GM12878 (cell line): ENCODE results near the gene IRF2. TPM values are rescaled to one million over a fixed set of nuclear protein-coding genes. Genes with fewer than 3 reads are reported as not detected.

Experiments
- ATAC-seq: fragments of 200-7000 bp; cut with Tn5 transposase; 3 replicates; pipeline ENCODE4 v1.9.1; 2020; ENCODE audit warnings: mild to moderate bottlenecking, moderate library complexity
- BruUV-seq: library from RNA; stranded (reverse); fragments of 400-500 nt; replicated peaks from 2 replicates; lab custom pipeline; 2021; lab: Mats Ljungman, UMichigan
- CTCF ChIA-PET: fragments of 300-600 bp; sonication (Branson Sonifier 250); formaldehyde crosslinking; extraction: SDS; loops from one replicate; lab custom pipeline; 2021; ENCODE audit warnings: inconsistent platforms; lab: Yijun Ruan, JAX
- POLR2A ChIA-PET: fragments of 350-600 bp; formaldehyde crosslinking; extraction: SDS; loops from one replicate; lab custom pipeline; 2021; ENCODE audit warnings: inconsistent platforms; lab: Charles Lee
- RAD21 ChIA-PET: fragments of 300-600 bp; sonication (Branson Sonifier 250); formaldehyde crosslinking; loops from one replicate; lab custom pipeline; 2023; ENCODE audit warnings: antibody characterized with exemption; ENCODE audit not compliant: unreplicated experiment; lab: Charles Lee
- SMC1A ChIA-PET: fragments of 300-600 bp; sonication (Branson Sonifier 250); formaldehyde crosslinking; loops from one replicate; lab custom pipeline; 2023; ENCODE audit not compliant: unreplicated experiment, uncharacterized antibody; lab: Charles Lee
- DNase-seq: peaks from one replicate; pipeline ENCODE4 v3.0.0-alpha.2; 2011; ENCODE audit warnings: low read depth, low spot score
- FAIRE-seq: peaks from 3 replicates; lab custom pipeline; 2011; peaks lifted over from hg19 to GRCh38; lab: Jason Lieb, UNC
- H2AFZ ChIP-seq: 2 replicates; pipeline ENCODE4 v1.6.0; 2011; ENCODE audit warnings: low read depth, low read length, control low read depth; ENCODE audit not compliant: control insufficient read depth
- H3K27ac ChIP-seq: 2 replicates; pipeline ENCODE4 v1.5.1; 2011; ENCODE audit warnings: control low read depth; ENCODE audit not compliant: control insufficient read depth, insufficient read depth
- H3K27me3 ChIP-seq, 2 experiments: replicated peaks in 1 of 2; 2 replicates each; pipeline versions ENCODE4 v1.6.0 to v1.6.1; 2011; ENCODE audit warnings: low read length in 1 of 2; ENCODE audit not compliant: control insufficient read depth in 2 of 2, insufficient read depth in 2 of 2
- H3K36me3 ChIP-seq, 2 experiments: 2 replicates each; pipeline ENCODE4 v1.5.1; 2011; ENCODE audit warnings: low read length in 1 of 2; ENCODE audit not compliant: control insufficient read depth in 2 of 2, insufficient read depth in 2 of 2
- H3K4me1 ChIP-seq: 2 replicates; pipeline ENCODE4 v1.6.1; 2011; ENCODE audit warnings: mild to moderate bottlenecking, low read length, moderate library complexity, mixed read lengths; ENCODE audit not compliant: control insufficient read depth, insufficient read depth
- H3K4me2 ChIP-seq: 2 replicates; pipeline ENCODE4 v1.6.0; 2011; ENCODE audit warnings: control low read depth; ENCODE audit not compliant: control insufficient read depth, insufficient read depth
- H3K4me3 ChIP-seq: fragments of 200-600 bp; sonication (generic); 2 replicates; pipeline ENCODE4 v1.5.1; 2016
- H3K79me2 ChIP-seq: 2 replicates; pipeline ENCODE4 v1.6.0; 2011; ENCODE audit warnings: low read length; ENCODE audit not compliant: control insufficient read depth, insufficient read depth
- H3K9ac ChIP-seq: 2 replicates; pipeline ENCODE4 v1.8.0; 2011; ENCODE audit warnings: low read length, control low read depth, mixed read lengths; ENCODE audit not compliant: control insufficient read depth, insufficient read depth
- H3K9me3 ChIP-seq: replicated peaks from 3 replicates; pipeline ENCODE4 v1.5.1; 2011; ENCODE audit warnings: mild to moderate bottlenecking, low read length; ENCODE audit not compliant: control insufficient read depth, insufficient read depth
- H4K20me1 ChIP-seq: 2 replicates; pipeline ENCODE4 v1.6.0; 2011; ENCODE audit not compliant: control insufficient read depth, insufficient read depth
- BCL11A ChIP-seq: IDR thresholded peaks from 2 replicates; pipeline ENCODE4 v1.6.1; 2011; ENCODE audit warnings: low read depth, low read length
- CEBPB ChIP-seq, 2 experiments: fragments of 150-350 bp in 1 of 2; IDR thresholded peaks; 2 replicates each; pipeline ENCODE4 v1.6.1; 2012 to 2014; ENCODE audit warnings: low read depth in 2 of 2, low read length in 2 of 2, borderline replicate concordance in 1 of 2, inconsistent platforms in 1 of 2
- CUX1 ChIP-seq: IDR thresholded peaks from 2 replicates; pipeline ENCODE4 v1.6.1; 2012; ENCODE audit warnings: improper control_type of control experiment, low read depth, low read length; ENCODE audit not compliant: insufficient replicate concordance
- DPF2 ChIP-seq: fragments of 450-650 bp; IDR thresholded peaks from 2 replicates; pipeline ENCODE4 v1.6.1; 2017; ENCODE audit warnings: mild to moderate bottlenecking
- HDAC2 ChIP-seq: fragments of 200-600 bp; sonication (generic); IDR thresholded peaks from 2 replicates; pipeline ENCODE4 v1.6.1; 2017
- HDAC6 ChIP-seq: fragments of 200-600 bp; sonication (generic); IDR thresholded peaks from one replicate; pipeline ENCODE4 v1.8.0; 2017; ENCODE audit warnings: antibody characterized with exemption; ENCODE audit not compliant: unreplicated experiment
- NRF1 ChIP-seq: conservative IDR thresholded peaks from 2 replicates; pipeline ENCODE4 v1.6.1; 2011; ENCODE audit warnings: mild to moderate bottlenecking, low read depth, low read length, improper control_type of control experiment
- ZNF217 ChIP-seq: fragments of 450-650 bp; IDR thresholded peaks from 2 replicates; pipeline ENCODE4 v1.6.1; 2017; ENCODE audit warnings: antibody characterized with exemption, mild to moderate bottlenecking
- WGBS: methylation state at CpG from one replicate; pipeline ENCODE4 v1.1.6; 2016; ENCODE audit warnings: low lambda C conversion rate; ENCODE audit not compliant: insufficient replicate concordance, insufficient coverage; ENCODE audit errors: missing lambda C conversion rate; 5-methylcytosine and 5-hydroxymethylcytosine counted together
- in situ Hi-C: fragments of 300-500 bp; cut with MboI; formaldehyde crosslinking; loops from 9 replicates; pipeline ENCODE4 v1.14.3; 2018; ENCODE audit warnings: mixed read lengths
- intact Hi-C: fragments of 100-400 bp; cut with micrococcal nuclease; formaldehyde crosslinking; loops from one replicate; pipeline ENCODE4 v1.14.2; 2022; ENCODE audit not compliant: unreplicated experiment
- polyA plus RNA-seq, 11 experiments: library from polyadenylated mRNA; depleted of rRNA in 4 of 11; unstranded in 6 of 11; stranded (reverse) in 5 of 11; fragments of >200 nt; fragmentation: Nextera tagmentation in 4 of 11; fragmentation: Illumina TruSeq in 1 of 11; extraction: Ambion mirVana in 4 of 11; extraction: Trizol in 1 of 11; gene quantifications; 1 replicate in 1 of 11; 2 replicates in 10 of 11; pipeline versions ENCODE4 v1.2.1 to v1.2.3, GENCODE V29; 2011 to 2016; ENCODE audit warnings: inconsistent platforms in 2 of 11, missing spikeins in 2 of 11, low read depth in 1 of 11
- total RNA-seq, 4 experiments: library from RNA; depleted of rRNA in 3 of 4; stranded (reverse); fragments of >200 nt in 3 of 4; fragmentation: Illumina TruSeq in 1 of 4; extraction: Trizol in 1 of 4; gene quantifications; 2 replicates each; pipeline versions ENCODE4 v1.2.1 to v1.2.3, GENCODE V29; 2013 to 2021

Gene IRF2
- total and polyA plus RNA-seq, 10 of the 15 experiments (the other 5 are each of a cell fraction or from before 2014, with no cell fraction given): 45.1 to 99.3 (median 58.9) TPM

GRCh38 chr4:184376126-184376838 is 98.1 kb downstream of the IRF2 start:
- in situ Hi-C loops: no loop called here
- no TSS peak for BruUV-seq
- Histone ChIP-seq H3K79me2 (peaks cover 5% of the 10 kb centered on the region), H3K9me3 (peaks cover 21% of the 10 kb centered on the region), H4K20me1 (no peaks in the 10 kb centered on the region), H3K4me1 (peaks cover 5% of the 10 kb centered on the region), H3K4me3 (no peak overlapping the region), H3K27ac (no peak overlapping the region)
- WGBS: 100% methylated on average over 1 of the region's 1 CpG
- intact Hi-C loops: no loop called here
- ChIA-PET RAD21 (interaction anchor here (0.8 to 1.5 kb wide), 3 partner anchors 20 to 140 kb away, joined by 3 to 4 read pairs (median 3); no protein-coding TSS in a partner anchor), POLR2A (interaction anchor here (2.2 kb wide), 1 partner anchor 15 kb away, joined by 9 read pairs; no protein-coding TSS in a partner anchor), SMC1A (interaction anchor here (0.9 to 2.3 kb wide), 5 partner anchors 10 to 44 kb away, joined by 4 to 11 read pairs (median 5); no protein-coding TSS in a partner anchor), CTCF (interaction anchor here (1.3 kb wide), 1 partner anchor 360 kb away, joined by 3 read pairs; no protein-coding TSS in a partner anchor)
- ATAC-seq: no peak
- no peak for FAIRE-seq
- TF ChIP-seq CUX1 (no peak), CEBPB (IDR thresholded peaks at IDR 0.05; ENCODE audit: borderline replicate concordance in 1 of 2, low read depth in 2 of 2, low read length in 2 of 2) (no peak), NRF1 (no peak), DPF2 (no peak), HDAC6 (no peak), ZNF217 (no peak), BCL11A (no peak), HDAC2 (no peak)
- TF ChIP-seq, all 136 proteins: peak for 0
- no peak for DNase-seq
- Histone ChIP-seq H3K36me3 (no peaks in the 10 kb centered on the region), H3K27me3 (no peaks in the 10 kb centered on the region), H3K9ac (no peak overlapping the region), H2AFZ (no peak overlapping the region), H3K4me2 (no peak overlapping the region)
